Measurements from ENCODE around the gene RGS12. TPM values are rescaled to one million over a fixed set of nuclear protein-coding genes. Genes with fewer than 3 reads are reported as not detected.

Gene RGS12
- total and polyA plus RNA-seq, 4 donors = 10.3 to 40.4 (median 26.1) TPM

Other genes starting within 250 kb of the RGS12 start
- gene HTT-AS, start 218.5 kb upstream of the RGS12 start, total RNA-seq = not detected
- not detected for gene HTT-AS, start 218.5 kb upstream of the RGS12 start, polyA plus RNA-seq
- 10 to 100 TPM; 64.4 to 82.7 TPM for gene HTT, start 218.3 kb upstream of the RGS12 start, total RNA-seq
- 10 to 100 TPM in 1 of 2 donors, 1 to 10 TPM in 1; 5.1 to 17.8 TPM for gene HTT, start 218.3 kb upstream of the RGS12 start, polyA plus RNA-seq
- gene MSANTD1, start 43.9 kb upstream of the RGS12 start, total RNA-seq = 1 to 10 TPM; 1.9 to 3.5 TPM
- under 1 TPM in 1 of 2 donors, not detected in 1; 0.33 TPM for gene MSANTD1, start 43.9 kb upstream of the RGS12 start, polyA plus RNA-seq
- under 1 TPM; 0.18 to 0.49 TPM for gene HGFAC, start 148.9 kb downstream of the RGS12 start, total RNA-seq
- 1 to 10 TPM; 1.5 to 2.1 TPM for gene HGFAC, start 148.9 kb downstream of the RGS12 start, polyA plus RNA-seq
- gene DOK7, start 170.3 kb downstream of the RGS12 start, total RNA-seq = 1 to 10 TPM; 3.3 to 9.1 TPM
- gene DOK7, start 170.3 kb downstream of the RGS12 start, polyA plus RNA-seq = 1 to 10 TPM; 4.3 to 5.1 TPM
- gene LRPAP1, start 239.4 kb downstream of the RGS12 start, total RNA-seq = 100 to 1,000 TPM; 128 to 136 TPM
- gene LRPAP1, start 239.4 kb downstream of the RGS12 start, polyA plus RNA-seq = 100 to 1,000 TPM in 1 of 2 donors, 10 to 100 TPM in 1; 95.4 to 196 TPM

Measured in aorta (tissue), 4 donors.